ENCODE results near the gene MALSU1.

GRCh38 chr7:23336086-23336485 lies 36.9 kb downstream of the MALSU1 start:
- TF ChIP-seq POLR2AphosphoS5 (IDR thresholded peaks at IDR 0.05; ENCODE audit: low read depth, low read length) = no peak
- no peak for TF ChIP-seq POLR2A (IDR thresholded peaks at IDR 0.05; ENCODE audit: low read depth, low read length)
